H1 (cell line): Measurements from ENCODE around the gene TNRC6C. TPM values are rescaled to one million over a fixed set of nuclear protein-coding genes. Genes with fewer than 3 reads are reported as not detected.
A peak's percentile ranks its signal among the peaks of the same experiment; 100 is the strongest.

Experiments
- CTCF ChIA-PET: fragments of 300-600 bp; sonication (Branson Sonifier 250); formaldehyde crosslinking; loops from one replicate; lab custom pipeline; 2021; ENCODE audit not compliant: partially characterized antibody; lab: Charles Lee
- POLR2A ChIA-PET: fragments of 300-600 bp; sonication (Branson Sonifier 250); formaldehyde crosslinking; loops from one replicate; lab custom pipeline; 2021; ENCODE audit warnings: inconsistent platforms; ENCODE audit not compliant: partially characterized antibody; lab: Charles Lee
- DNase-seq, 2 experiments: peaks; one replicate each; pipeline versions ENCODE4 v3.0.0 to v3.0.0-alpha.2; 2010 to 2022; ENCODE audit warnings: low spot score in 2 of 2, low read depth in 1 of 2, mixed read lengths in 1 of 2
- FAIRE-seq: peaks from 2 replicates; lab custom pipeline; 2011; peaks lifted over from hg19 to GRCh38; lab: Jason Lieb, UNC
- H2AFZ ChIP-seq: 2 replicates; pipeline ENCODE4 v1.8.1; 2012; ENCODE audit warnings: low read length, inconsistent platforms
- H2AK5ac ChIP-seq: 2 replicates; pipeline ENCODE4 v1.6.1; 2013; ENCODE audit warnings: low read depth, low read length
- H2BK120ac ChIP-seq: replicated peaks from 2 replicates; pipeline ENCODE3; 2013; ENCODE audit warnings: low read depth, low read length, inconsistent platforms
- H2BK12ac ChIP-seq: 2 replicates; pipeline ENCODE4 v1.6.1; 2013; ENCODE audit warnings: low read depth, low read length
- H2BK15ac ChIP-seq: 2 replicates; pipeline ENCODE4 v1.6.1; 2013; ENCODE audit warnings: low read length
- H2BK20ac ChIP-seq: 2 replicates; pipeline ENCODE4 v1.6.1; 2013; ENCODE audit warnings: low read length
- H2BK5ac ChIP-seq: 2 replicates; pipeline ENCODE4 v1.6.1; 2013; ENCODE audit warnings: low read depth, low read length
- H3K14ac ChIP-seq: 2 replicates; pipeline ENCODE4 v1.6.1; 2013; ENCODE audit warnings: inconsistent platforms; ENCODE audit not compliant: insufficient read length
- H3K18ac ChIP-seq: 2 replicates; pipeline ENCODE4 v1.6.1; 2013; ENCODE audit warnings: low read length; ENCODE audit errors: extremely low read depth
- H3K23ac ChIP-seq: 2 replicates; pipeline ENCODE4 v1.6.1; 2013; ENCODE audit warnings: inconsistent platforms; ENCODE audit not compliant: insufficient read length
- H3K23me2 ChIP-seq: 2 replicates; pipeline ENCODE4 v1.6.1; 2013; ENCODE audit warnings: low read depth, low read length
- H3K27ac ChIP-seq: 2 replicates; pipeline ENCODE4 v1.6.1; 2011; ENCODE audit warnings: low read depth, low read length, inconsistent platforms
- H3K27me3 ChIP-seq, 4 experiments: replicated peaks in 1 of 4; 1 replicate in 1 of 4; 2 replicates in 3 of 4; pipeline versions ENCODE4 v1.6.1 to v1.8.1; 2011 to 2013; ENCODE audit warnings: low read length in 3 of 4, mild to moderate bottlenecking in 3 of 4, inconsistent platforms in 2 of 4, mixed read lengths in 2 of 4, moderate library complexity in 1 of 4; ENCODE audit not compliant: control insufficient read depth in 3 of 4, insufficient read depth in 3 of 4; ENCODE audit errors: extremely low read depth in 1 of 4
- H3K36me3 ChIP-seq, 4 experiments: 2 replicates each; pipeline versions ENCODE4 v1.6.1 to v1.8.1; 2011 to 2013; ENCODE audit warnings: mild to moderate bottlenecking in 4 of 4, low read length in 3 of 4, moderate library complexity in 2 of 4, control low read depth in 1 of 4, inconsistent platforms in 1 of 4; ENCODE audit not compliant: insufficient read depth in 4 of 4, control insufficient read depth in 2 of 4
- H3K4ac ChIP-seq: replicated peaks from 2 replicates; pipeline ENCODE3; 2013; ENCODE audit warnings: low read length, low read depth, mixed read lengths, inconsistent platforms; ENCODE audit not compliant: insufficient read length
- H3K4me1 ChIP-seq, 4 experiments: replicated peaks in 1 of 4; 1 replicate in 1 of 4; 2 replicates in 3 of 4; pipeline versions ENCODE4 v1.6.1 to v1.8.1; 2011 to 2013; ENCODE audit warnings: low read length in 3 of 4, inconsistent platforms in 2 of 4, mixed read lengths in 1 of 4; ENCODE audit not compliant: insufficient read depth in 4 of 4, control insufficient read depth in 3 of 4
- H3K4me2 ChIP-seq, 2 experiments: 2 replicates each; pipeline versions ENCODE4 v1.6.1 to v1.8.1; 2011 to 2013; ENCODE audit warnings: low read depth in 2 of 2, low read length in 2 of 2, control low read depth in 1 of 2, inconsistent platforms in 1 of 2, mild to moderate bottlenecking in 1 of 2; ENCODE audit not compliant: insufficient read depth in 1 of 2
- H3K4me3 ChIP-seq, 4 experiments: fragments of 200-600, 300-600 bp in 1 of 4; sonication (generic), shearing (Covaris generic), sonication (Bioruptor Twin) in 1 of 4; 2 replicates each; pipeline versions ENCODE4 v1.5.1 to v1.8.1; 2011 to 2016; ENCODE audit warnings: low read length in 4 of 4, low read depth in 3 of 4, control low read depth in 2 of 4, inconsistent platforms in 2 of 4, mild to moderate bottlenecking in 2 of 4, mixed read lengths in 1 of 4, moderate library complexity in 1 of 4; ENCODE audit not compliant: insufficient read depth in 2 of 4; ENCODE audit errors: extremely low read depth in 1 of 4
- H3K56ac ChIP-seq: replicated peaks from 2 replicates; pipeline ENCODE3; 2013; ENCODE audit warnings: low read depth, mild to moderate bottlenecking, mixed read lengths, low read length, inconsistent platforms; ENCODE audit not compliant: insufficient read length
- H3K79me1 ChIP-seq: 2 replicates; pipeline ENCODE4 v1.6.1; 2013; ENCODE audit warnings: low read depth, low read length, control low read depth
- H3K79me2 ChIP-seq, 2 experiments: 2 replicates each; pipeline versions ENCODE4 v1.6.1 to v1.8.1; 2012 to 2013; ENCODE audit warnings: low read length in 2 of 2, mild to moderate bottlenecking in 2 of 2, inconsistent platforms in 1 of 2; ENCODE audit not compliant: insufficient read depth in 2 of 2, control insufficient read depth in 1 of 2
- H3K9ac ChIP-seq, 4 experiments: replicated peaks in 1 of 4; 1 replicate in 1 of 4; 2 replicates in 3 of 4; pipeline versions ENCODE4 v1.6.1 to v1.8.1; 2011 to 2013; ENCODE audit warnings: low read depth in 3 of 4, low read length in 3 of 4, control low read depth in 2 of 4, mild to moderate bottlenecking in 2 of 4, moderate library complexity in 2 of 4, inconsistent platforms in 1 of 4; ENCODE audit errors: extremely low read depth in 1 of 4
- H3K9me3 ChIP-seq, 2 experiments: 2 replicates each; pipeline versions ENCODE4 v1.6.1 to v1.8.1; 2012 to 2013; ENCODE audit warnings: mild to moderate bottlenecking in 2 of 2, moderate library complexity in 2 of 2, control low read depth in 1 of 2, inconsistent platforms in 1 of 2, low read depth in 1 of 2, low read length in 1 of 2, mixed read lengths in 1 of 2; ENCODE audit not compliant: insufficient read depth in 2 of 2
- H4K20me1 ChIP-seq, 2 experiments: replicated peaks in 1 of 2; 2 replicates each; pipeline versions ENCODE3 to v1.8.1; 2011 to 2013; ENCODE audit warnings: inconsistent platforms in 2 of 2, low read length in 2 of 2, mild to moderate bottlenecking in 1 of 2; ENCODE audit not compliant: insufficient read depth in 2 of 2, control insufficient read depth in 1 of 2
- H4K5ac ChIP-seq: 2 replicates; pipeline ENCODE4 v1.6.1; 2013; ENCODE audit warnings: low read length, low read depth, mixed read lengths, inconsistent platforms; ENCODE audit not compliant: insufficient read length
- H4K8ac ChIP-seq: 2 replicates; pipeline ENCODE4 v1.8.0; 2013; ENCODE audit warnings: mild to moderate bottlenecking, moderate library complexity, low read length, inconsistent platforms; ENCODE audit not compliant: insufficient read depth; ENCODE audit errors: extremely low read depth
- H4K91ac ChIP-seq: replicated peaks from 2 replicates; pipeline ENCODE3; 2013; ENCODE audit warnings: low read length, mixed read lengths, inconsistent platforms; ENCODE audit not compliant: insufficient read length
- BCL11A ChIP-seq, 2 experiments: IDR thresholded peaks; one replicate each; pipeline ENCODE4 v1.6.1; 2011; ENCODE audit warnings: low read depth in 2 of 2, low read length in 2 of 2, mild to moderate bottlenecking in 2 of 2
- CEBPB ChIP-seq: IDR thresholded peaks from 2 replicates; pipeline ENCODE4 v1.6.1; 2012; ENCODE audit warnings: low read depth, low read length
- E2F6 ChIP-seq: IDR thresholded peaks from 2 replicates; pipeline ENCODE4 v1.6.1; 2012; ENCODE audit warnings: inconsistent platforms
- FOSL1 ChIP-seq: IDR thresholded peaks from 2 replicates; pipeline ENCODE4 v1.6.1; 2011; ENCODE audit warnings: mild to moderate bottlenecking, low read depth, low read length, moderate library complexity; ENCODE audit not compliant: insufficient read depth
- HDAC2 ChIP-seq, 2 experiments: fragments of 300-600 bp in 1 of 2; sonication (generic) in 1 of 2; IDR thresholded peaks; 2 replicates each; pipeline ENCODE4 v1.6.1; 2011 to 2012; ENCODE audit warnings: low read depth in 2 of 2, low read length in 2 of 2, mild to moderate bottlenecking in 2 of 2, moderate library complexity in 2 of 2, borderline replicate concordance in 1 of 2, inconsistent platforms in 1 of 2
- KDM4A ChIP-seq: IDR thresholded peaks from one replicate; pipeline ENCODE4 v1.7.1; 2012; ENCODE audit warnings: low read depth, mild to moderate bottlenecking, moderate library complexity, low read length, inconsistent platforms; ENCODE audit not compliant: severe bottlenecking
- NANOG ChIP-seq: IDR thresholded peaks from 2 replicates; pipeline ENCODE4 v1.6.1; 2011; ENCODE audit warnings: low read length, low read depth, mild to moderate bottlenecking, inconsistent platforms; ENCODE audit not compliant: insufficient read depth, poor library complexity, severe bottlenecking
- PHF8 ChIP-seq: fragments of 200-600 bp; sonication (generic); conservative IDR thresholded peaks from 2 replicates; pipeline ENCODE4 v1.7.1; 2012; ENCODE audit warnings: low read depth, mild to moderate bottlenecking, inconsistent platforms, low read length, moderate library complexity
- SIN3A ChIP-seq, 2 experiments: IDR thresholded peaks in 1 of 2; conservative IDR thresholded peaks in 1 of 2; 2 replicates each; pipeline ENCODE4 v1.6.1; 2011 to 2012; ENCODE audit warnings: low read length in 2 of 2, improper control_type of control experiment in 1 of 2, low read depth in 1 of 2, mild to moderate bottlenecking in 1 of 2
- SIRT6 ChIP-seq: IDR thresholded peaks from one replicate; pipeline ENCODE4 v1.7.1; 2012; ENCODE audit warnings: low read length, inconsistent platforms
- SRF ChIP-seq: IDR thresholded peaks from 2 replicates; pipeline ENCODE4 v1.6.1; 2011; ENCODE audit warnings: mild to moderate bottlenecking, low read depth, low read length, moderate library complexity
- WGBS, 2 experiments: shearing (Covaris generic) in 1 of 2; methylation state at CpG; one replicate each; pipeline versions ENCODE4 v1.1.6 to v1.1.7; 2013 to 2015; ENCODE audit warnings: low lambda C conversion rate in 2 of 2, mixed read lengths in 2 of 2, inconsistent platforms in 1 of 2, low coverage in 1 of 2, missing lambda C conversion rate in 1 of 2; ENCODE audit not compliant: insufficient replicate concordance in 2 of 2, insufficient coverage in 1 of 2, insufficient read length in 1 of 2; ENCODE audit errors: extremely low coverage in 1 of 2, missing lambda C conversion rate in 1 of 2; 5-methylcytosine and 5-hydroxymethylcytosine counted together
- polyA plus RNA-seq, 7 experiments: library from polyadenylated mRNA; depleted of rRNA in 3 of 7; stranded (reverse) in 5 of 7; unstranded in 2 of 7; fragments of >200 nt in 5 of 7; fragments of 200-250 nt in 2 of 7; gene quantifications; 1 replicate in 5 of 7; 2 replicates in 1 of 7; 4 replicates in 1 of 7; pipeline versions ENCODE4 v1.2.1 to v1.2.3, GENCODE V29; 2011 to 2013; ENCODE audit warnings: missing spikeins in 2 of 7, mixed read lengths in 2 of 7
- total RNA-seq: library from RNA; stranded (reverse); fragmentation: NEBNext Ultra II Directional; extraction: Animal tissue kit (Norgen Biotek cat#: 25700); gene quantifications from 2 replicates; pipeline ENCODE4 v1.2.1, GENCODE V29; 2021

TNRC6C gene
- total and polyA plus RNA-seq, 2 of the 8 experiments (the other 6 are each of a cell fraction or from before 2014, with no cell fraction given): 2.8 to 28.9 TPM

- FAIRE-seq: no peak
- H2AK5ac ChIP-seq: peak overlapping the region; percentile 67; the same call in 1 of the 2 replicates
- WGBS, 2 experiments: 81% methylated on average over 14 of the region's 14 CpGs; no CpG with 5 or more reads in 1 of the 2 experiments
- H4K20me1 ChIP-seq: no peaks in the 10 kb centered on the region
- 0 out of 2 replicates have a peak overlapping the region, but pooled peaks have one; percentile 35 for H2BK5ac ChIP-seq
- no peak overlapping the region for H3K9ac ChIP-seq
- H3K4ac ChIP-seq: peak overlapping the region; percentile 44
- H3K14ac ChIP-seq: no peak overlapping the region
- no peaks in the 10 kb centered on the region for H3K27me3 ChIP-seq
- H2BK12ac ChIP-seq: peak overlapping the region; percentile 92; the same call in 1 of the 2 replicates
- H2BK15ac ChIP-seq: peak overlapping the region; percentile 96; the same call in 1 of the 2 replicates
- no peaks in the 10 kb centered on the region; the same call in 1 of the 2 replicates for H3K23me2 ChIP-seq
- H2AFZ ChIP-seq: no peak overlapping the region
- no peaks in the 10 kb centered on the region; the same call in 1 of the 2 replicates for H3K79me1 ChIP-seq
- H3K36me3 ChIP-seq: no peaks in the 10 kb centered on the region
- H4K8ac ChIP-seq: no peak overlapping the region; the same call in 1 of the 2 replicates
- DNase-seq: no peak
- H3K4me3 ChIP-seq: no peak overlapping the region
- H3K27ac ChIP-seq: no peak overlapping the region
- ChIA-PET POLR2A (interaction anchor here (1.6 kb wide), 1 partner anchor 29 kb away, joined by 7 read pairs; the partner anchor contains the start of gene TNRC6C), CTCF (interaction anchor here (0.6 to 2.3 kb wide), 5 partner anchors 33 to 157 kb away, joined by 3 to 6 read pairs (median 4); no protein-coding TSS in a partner anchor)
- no peak overlapping the region for H3K56ac ChIP-seq
- H3K9me3 ChIP-seq: no peaks in the 10 kb centered on the region
- H3K23ac ChIP-seq: no peak overlapping the region
- H3K4me1 ChIP-seq: peaks cover 5 to 32% (median 21%) of the 10 kb centered on the region in 4 experiments
- no peaks in the 10 kb centered on the region for H3K79me2 ChIP-seq
- peak overlapping the region; percentile 24; the same call in 1 of the 2 replicates for H3K18ac ChIP-seq
- no peak overlapping the region for H2BK120ac ChIP-seq
- no peak overlapping the region for H4K5ac ChIP-seq
- H3K4me2 ChIP-seq: no peak overlapping the region
- H4K91ac ChIP-seq: peak overlapping the region; percentile 71
- peak overlapping the region; percentile 23; the same call in 1 of the 2 replicates for H2BK20ac ChIP-seq
- TF ChIP-seq PHF8 (no peak), KDM4A (no peak), HDAC2 (IDR thresholded peaks at IDR 0.05; ENCODE audit: borderline replicate concordance in 1 of 2, low read depth in 2 of 2, low read length in 2 of 2) (no peak), CEBPB (no peak), SIRT6 (no peak), SIN3A (conservative IDR thresholded peaks at IDR 0.05 in 1 of 2, IDR thresholded peaks at IDR 0.05 in 1 of 2; ENCODE audit: low read depth in 1 of 2, low read length in 2 of 2) (no peak), NANOG (no peak), BCL11A (IDR thresholded peaks at IDR 0.05; ENCODE audit: low read depth in 2 of 2, low read length in 2 of 2) (no peak), FOSL1 (no peak), SRF (no peak), E2F6 (no peak)
These were observed 28.5 kb upstream of the TNRC6C start for GRCh38 chr17:77929871-77930436.
